Activated T-cell treated with anti-CD3 and anti-CD28 coated beads, Interleukin-2, amount 50 U/mL, for 48 hours (primary cell): Measurements from ENCODE around the gene NCF4.
A peak's percentile ranks its signal among the peaks of the same experiment; 100 is the strongest.

Source experiments
- DNase-seq, 2 experiments: peaks; one replicate each; pipeline ENCODE4 v3.0.0-alpha.2; 2020

NCF4 gene

DNA sequence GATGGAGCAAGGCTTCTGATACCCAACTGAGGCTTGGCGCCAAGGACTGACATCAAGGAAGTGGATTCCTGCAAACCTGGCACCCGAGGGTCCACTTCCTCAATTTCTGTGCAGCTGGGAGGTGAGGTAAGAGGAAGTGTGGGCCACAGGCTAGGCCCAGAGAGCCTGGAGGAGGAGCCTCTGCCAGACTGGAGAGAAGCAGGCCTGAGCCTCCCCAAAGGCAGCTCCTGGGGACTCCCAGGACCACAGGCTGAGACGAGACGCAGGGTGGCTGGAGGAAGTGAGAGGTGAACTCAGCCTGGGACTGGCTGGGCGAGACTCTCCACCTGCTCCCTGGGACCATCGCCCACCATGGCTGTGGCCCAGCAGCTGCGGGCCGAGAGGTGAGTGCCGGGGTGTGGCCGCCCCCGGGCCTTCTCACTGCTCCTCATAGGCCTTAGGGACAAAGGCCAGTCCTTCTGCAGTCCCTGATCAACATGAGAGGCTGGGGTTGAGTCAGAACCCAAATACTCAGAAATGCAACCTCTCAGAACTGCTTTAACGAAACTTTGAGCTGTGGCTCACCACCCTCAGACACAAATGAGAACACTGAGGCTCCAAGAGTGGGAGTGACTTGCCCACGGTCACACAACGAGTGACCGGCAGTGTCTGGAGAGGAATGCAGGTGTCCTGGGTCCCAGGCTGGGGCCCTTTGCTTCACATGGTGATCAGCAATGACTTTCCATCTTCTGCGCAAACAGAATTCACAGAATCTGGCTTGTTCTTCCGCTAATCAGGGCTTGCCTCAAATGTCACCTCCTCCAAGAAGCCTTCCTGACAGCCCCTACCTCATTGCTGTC, at the start of gene NCF4:
Gene NCF4 (plus strand): TSS at position 186 of the 839 bp plus-strand sequence. CDS start 166 bp downstream, at position 352.
- DNase-seq, result peak; percentile 77 to 79

DNA sequence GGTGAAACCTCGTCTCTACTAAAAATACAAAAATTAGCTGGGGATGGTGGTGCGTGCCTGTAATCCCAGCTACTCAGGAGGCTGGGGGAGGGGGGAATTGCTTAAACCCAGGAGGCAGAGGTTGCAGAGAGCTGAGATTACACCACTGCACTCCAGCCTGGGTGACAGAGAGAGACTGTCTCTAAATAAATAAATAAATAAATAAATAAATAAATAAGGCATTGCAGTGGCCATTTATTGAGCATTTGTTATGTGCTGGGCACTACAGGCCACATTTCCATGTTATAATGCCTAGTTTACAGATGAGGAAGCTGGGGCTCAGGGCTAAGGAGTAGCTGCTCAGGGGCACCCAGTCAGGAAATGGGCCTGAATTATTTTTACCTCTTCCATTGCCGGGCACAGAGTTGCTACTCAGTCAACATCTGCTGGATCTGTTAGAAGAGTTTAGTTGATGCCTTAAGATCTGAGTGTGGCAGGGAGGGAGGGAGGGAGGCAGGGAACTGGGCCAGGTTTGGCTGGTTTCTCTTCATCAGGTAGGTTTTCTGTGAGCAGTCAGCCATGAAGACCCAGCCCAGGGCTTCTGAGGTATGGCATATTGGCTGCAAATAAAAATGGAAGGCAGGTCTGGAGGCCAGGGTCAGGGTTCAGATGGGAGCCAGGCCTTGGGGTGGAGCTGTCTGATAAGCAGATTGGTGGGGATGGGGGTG, 49.6 kb upstream of the NCF4 start:
- no peak for DNase-seq

- DNase-seq, result no peak
Observed at GRCh38 chr22:36814801-36815200, 46.0 kb upstream of the NCF4 start.

GRCh38 chr22:36815558-36816338, 45.1 kb upstream of the NCF4 start:
- no peak for DNase-seq

DNA sequence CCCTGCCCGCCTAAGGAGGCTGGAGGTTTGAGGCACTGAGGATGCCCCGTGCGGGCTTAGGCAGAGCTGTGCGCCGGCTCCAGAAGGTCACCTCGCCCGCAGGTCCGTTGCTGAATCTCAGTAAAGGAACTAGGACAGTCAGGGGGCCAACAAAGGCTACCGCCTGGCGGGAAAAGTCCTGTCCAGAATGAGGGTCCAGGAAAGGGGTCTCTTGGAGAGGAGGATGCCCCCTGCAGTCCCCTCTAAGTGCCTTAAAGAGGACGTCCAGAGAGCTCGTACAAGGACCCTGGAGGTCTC, 44.5 kb upstream of the NCF4 start:
- DNase-seq, result no peak

GRCh38 chr22:36816636-36817524, 43.9 kb upstream of the NCF4 start, which contains the start of gene PVALB:
PVALB (minus strand) TSS chr22:36817035; CDS start chr22:36817005, 30 bp downstream.
- peak in 1 of 2 experiments; percentile 20 for DNase-seq

DNA sequence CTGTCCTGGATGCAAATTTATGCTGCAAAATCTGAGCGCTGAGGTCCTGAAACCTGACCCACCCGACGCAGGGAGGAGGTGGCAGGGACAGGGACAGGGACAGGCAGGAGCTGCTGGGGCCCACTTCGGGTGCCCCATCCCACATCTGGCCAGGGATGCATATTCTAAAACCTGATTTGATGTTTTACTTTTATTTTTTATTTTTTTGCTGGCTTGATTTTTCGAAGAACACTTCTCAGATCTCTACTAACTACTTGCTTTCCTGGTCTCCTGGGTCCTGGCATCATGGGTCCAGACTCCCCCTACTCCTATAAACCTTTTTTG, 43.3 kb upstream of the NCF4 start:
- no peak for DNase-seq

GRCh38 chr22:36818010-36818642, 42.7 kb upstream of the NCF4 start:
- DNase-seq, result no peak

GRCh38 chr22:36819112-36819511, 41.7 kb upstream of the NCF4 start:
- DNase-seq, result no peak

GRCh38 chr22:36822581-36822980, 38.2 kb upstream of the NCF4 start:
- DNase-seq, result no peak

DNA sequence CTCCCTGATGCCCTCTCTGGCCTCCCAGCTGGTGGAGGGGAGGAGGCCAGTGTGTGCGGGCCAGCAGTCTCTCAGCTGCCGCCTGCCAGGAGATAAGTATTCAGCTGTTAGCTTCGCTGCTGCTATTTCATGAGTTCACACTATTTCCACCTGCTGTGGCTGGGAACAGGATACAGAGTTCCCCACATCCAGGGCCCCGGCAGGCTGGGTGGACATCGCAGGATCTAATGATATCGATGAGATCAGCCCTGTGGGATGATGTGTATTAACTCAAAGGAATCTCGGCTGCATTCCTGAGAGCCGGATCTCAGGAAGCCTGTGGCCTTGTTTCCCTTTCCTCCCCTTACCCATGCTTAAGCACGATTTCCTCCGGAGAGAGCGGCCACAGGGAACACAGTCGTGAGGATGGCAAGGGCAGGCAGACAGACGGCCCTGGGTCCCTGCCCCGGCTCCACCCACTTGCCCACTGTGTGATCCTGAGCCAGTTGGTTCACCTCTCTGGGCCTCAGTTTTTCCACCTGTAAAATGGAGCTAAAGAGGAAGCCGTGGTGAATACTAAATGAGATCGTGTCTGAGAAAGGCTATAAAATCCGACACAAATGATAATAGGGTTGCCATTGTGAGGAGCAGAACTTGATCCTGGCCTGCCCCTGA, 37.5 kb upstream of the NCF4 start:
- no peak for DNase-seq

DNA sequence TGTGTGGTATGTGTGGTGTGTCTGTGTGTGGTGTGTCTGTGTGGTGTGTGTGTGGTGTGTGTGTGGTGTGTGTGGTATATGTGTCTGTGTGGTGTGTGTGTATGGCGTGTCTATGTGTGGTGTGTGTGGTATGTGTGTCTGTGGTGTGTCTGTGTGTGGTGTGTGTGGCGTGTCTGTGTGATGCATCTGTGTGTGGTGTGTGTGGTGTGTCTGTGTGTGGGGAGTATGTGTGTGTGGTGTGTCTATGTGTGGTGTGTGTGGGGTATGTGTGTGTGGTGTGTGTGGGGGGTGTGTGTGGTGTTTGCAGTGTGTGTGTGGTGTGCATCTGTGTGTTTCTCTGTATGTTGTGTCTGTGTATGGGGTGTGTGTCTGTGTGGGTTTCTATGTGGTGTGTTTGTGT, 36.2 kb upstream of the NCF4 start:
- no peak for DNase-seq

GRCh38 chr22:36826262-36826661, 34.5 kb upstream of the NCF4 start:
- no peak for DNase-seq

- DNase-seq, result no peak
Observed at GRCh38 chr22:36828815-36829214, 32.0 kb upstream of the NCF4 start.

GRCh38 chr22:36829370-36830002, 31.3 kb upstream of the NCF4 start:
- DNase-seq, result no peak

DNA sequence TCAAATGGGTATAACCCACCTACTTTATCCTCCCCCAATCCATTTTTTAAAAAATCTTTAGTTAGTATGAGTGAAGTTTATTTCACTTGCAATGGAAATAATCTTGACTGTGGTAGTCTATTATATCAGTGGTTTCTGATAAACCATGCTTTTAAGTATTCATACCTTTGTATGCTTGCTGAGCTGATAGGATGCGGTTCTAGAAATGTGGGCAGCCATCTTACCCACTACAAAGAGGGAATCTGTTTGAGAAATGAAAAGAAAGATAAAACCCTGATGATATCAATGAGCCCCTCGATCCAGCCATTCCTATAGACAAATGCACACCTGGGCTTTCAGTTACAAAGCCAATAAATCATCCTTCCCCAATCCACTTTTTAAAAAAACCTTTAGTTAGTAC, 30.2 kb upstream of the NCF4 start:
- DNase-seq, result no peak

DNA sequence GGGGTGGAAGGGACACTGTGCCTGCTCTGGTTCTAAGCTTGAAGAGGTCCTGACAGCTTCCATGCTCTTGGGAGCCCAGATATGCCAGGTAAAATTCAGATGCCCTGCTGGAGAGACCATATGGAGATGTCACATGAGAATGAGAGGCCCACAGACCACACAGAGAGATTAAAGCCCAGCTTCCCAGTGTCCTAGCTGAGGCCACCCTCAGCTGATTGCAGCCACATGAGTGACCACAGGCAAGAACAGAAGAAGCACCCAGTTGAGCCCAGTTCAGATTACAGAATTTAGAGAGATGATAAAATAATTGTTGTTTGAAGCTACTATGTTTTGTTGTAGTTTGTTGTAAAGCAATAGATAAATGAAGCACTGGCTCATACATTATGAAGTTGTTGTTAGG, 29.6 kb upstream of the NCF4 start:
- no peak for DNase-seq

- DNase-seq, result no peak
Observed at GRCh38 chr22:36831717-36832116, 29.1 kb upstream of the NCF4 start.

- no peak for DNase-seq
Observed at GRCh38 chr22:36833073-36833472, 27.7 kb upstream of the NCF4 start.

GRCh38 chr22:36835903-36836302, 24.9 kb upstream of the NCF4 start:
- DNase-seq, result no peak
